IMR-90 (cell line): ENCODE data around the gene GRAMD4. TPM values are rescaled to one million over a fixed set of nuclear protein-coding genes. Genes with fewer than 3 reads are reported as not detected.

ENCODE experiments used
- ATAC-seq: fragments of 200-7000 bp; cut with Tn5 transposase; 2 replicates; pipeline ENCODE4 v1.9.1; 2020; ENCODE audit warnings: low read depth, mild to moderate bottlenecking, moderate library complexity
- BruUV-seq: library from RNA; stranded (reverse); fragments of 400-500 nt; replicated peaks from 2 replicates; lab custom pipeline; 2021; lab: Mats Ljungman, UMichigan
- CTCF ChIA-PET: fragments of 300-600 bp; formaldehyde crosslinking; extraction: SDS; loops from one replicate; lab custom pipeline; 2021; ENCODE audit warnings: antibody characterized with exemption; lab: Yijun Ruan, JAX
- POLR2A ChIA-PET: fragments of 300-600 bp; sonication (Branson Sonifier 250); formaldehyde crosslinking; loops from one replicate; lab custom pipeline; 2022; ENCODE audit warnings: antibody characterized with exemption; ENCODE audit not compliant: unreplicated experiment; lab: Charles Lee
- DNase-seq: peaks from one replicate; pipeline ENCODE4 v3.0.0; 2013
- H2AFZ ChIP-seq: replicated peaks from 2 replicates; pipeline ENCODE3; 2013; ENCODE audit warnings: low read length, mild to moderate bottlenecking; ENCODE audit not compliant: poor library complexity
- H2AK5ac ChIP-seq: 2 replicates; pipeline ENCODE4 v1.6.1; 2013; ENCODE audit warnings: low read depth, low read length, inconsistent platforms
- H2AK9ac ChIP-seq: replicated peaks from 2 replicates; pipeline ENCODE3; 2013; ENCODE audit warnings: mild to moderate bottlenecking, low read depth, low read length, moderate library complexity; ENCODE audit not compliant: poor library complexity
- H2BK120ac ChIP-seq: 2 replicates; pipeline ENCODE4 v1.6.1; 2013; ENCODE audit warnings: low read depth, low read length, inconsistent platforms
- H2BK15ac ChIP-seq: 3 replicates; pipeline ENCODE4 v1.6.1; 2013; ENCODE audit warnings: low read depth, low read length, inconsistent platforms
- H2BK20ac ChIP-seq: 2 replicates; pipeline ENCODE4 v1.6.1; 2013; ENCODE audit warnings: low read depth, mild to moderate bottlenecking, inconsistent platforms, low read length, moderate library complexity
- H2BK5ac ChIP-seq: 2 replicates; pipeline ENCODE4 v1.6.1; 2013; ENCODE audit warnings: mild to moderate bottlenecking, low read depth, low read length, inconsistent platforms; ENCODE audit not compliant: poor library complexity, severe bottlenecking
- H3K14ac ChIP-seq: replicated peaks from 2 replicates; pipeline ENCODE4 v1.6.1; 2013; ENCODE audit warnings: low read depth, low read length, inconsistent platforms
- H3K18ac ChIP-seq: 2 replicates; pipeline ENCODE4 v1.6.1; 2013; ENCODE audit warnings: low read depth, low read length, control low read depth
- H3K23ac ChIP-seq: 2 replicates; pipeline ENCODE4 v1.6.1; 2013; ENCODE audit warnings: low read depth, low read length, inconsistent platforms
- H3K27ac ChIP-seq: 2 replicates; pipeline ENCODE4 v1.5.1; 2013; ENCODE audit warnings: mild to moderate bottlenecking, control low read depth, low read length; ENCODE audit not compliant: insufficient read depth
- H3K27me3 ChIP-seq: 2 replicates; pipeline ENCODE4 v1.6.1; 2013; ENCODE audit warnings: low read length; ENCODE audit not compliant: control insufficient read depth, insufficient read depth
- H3K36me3 ChIP-seq: 2 replicates; pipeline ENCODE4 v1.6.1; 2013; ENCODE audit warnings: low read length, mixed read lengths; ENCODE audit not compliant: control insufficient read depth, insufficient read depth
- H3K4ac ChIP-seq: 2 replicates; pipeline ENCODE4 v1.6.1; 2013; ENCODE audit warnings: low read depth, low read length, inconsistent platforms
- H3K4me1 ChIP-seq: 2 replicates; pipeline ENCODE4 v1.6.1; 2013; ENCODE audit warnings: low read length, mixed read lengths; ENCODE audit not compliant: control insufficient read depth, insufficient read depth
- H3K4me2 ChIP-seq: 2 replicates; pipeline ENCODE4 v1.6.1; 2013; ENCODE audit warnings: low read depth, mild to moderate bottlenecking, control low read depth, low read length, moderate library complexity
- H3K4me3 ChIP-seq: 2 replicates; pipeline ENCODE4 v1.5.1; 2013; ENCODE audit warnings: low read depth, mild to moderate bottlenecking, control low read depth, low read length, moderate library complexity; ENCODE audit not compliant: insufficient read depth
- H3K56ac ChIP-seq: 2 replicates; pipeline ENCODE4 v1.6.1; 2013; ENCODE audit warnings: low read length, inconsistent platforms; ENCODE audit not compliant: insufficient read depth; ENCODE audit errors: extremely low read depth
- H3K79me1 ChIP-seq, 2 experiments: 2 replicates each; pipeline ENCODE4 v1.6.1; 2013; ENCODE audit warnings: low read length in 2 of 2, inconsistent platforms in 1 of 2, low read depth in 1 of 2
- H3K9ac ChIP-seq: 2 replicates; pipeline ENCODE4 v1.6.1; 2013; ENCODE audit warnings: low read depth, low read length, control low read depth
- H3K9me1 ChIP-seq: 2 replicates; pipeline ENCODE4 v1.6.1; 2013; ENCODE audit warnings: low read length, inconsistent platforms; ENCODE audit not compliant: insufficient read depth
- H3K9me3 ChIP-seq: 2 replicates; pipeline ENCODE4 v1.6.1; 2013; ENCODE audit warnings: low read length; ENCODE audit not compliant: control insufficient read depth, insufficient read depth
- H4K20me1 ChIP-seq: 2 replicates; pipeline ENCODE4 v1.6.1; 2013; ENCODE audit warnings: low read length, inconsistent platforms; ENCODE audit not compliant: insufficient read depth
- H4K5ac ChIP-seq: 2 replicates; pipeline ENCODE4 v1.6.1; 2013; ENCODE audit warnings: mild to moderate bottlenecking, low read depth, low read length, control low read depth
- H4K8ac ChIP-seq, 2 experiments: 2 replicates each; pipeline ENCODE4 v1.6.1; 2013; ENCODE audit warnings: low read depth in 2 of 2, low read length in 2 of 2, control low read depth in 1 of 2, inconsistent platforms in 1 of 2
- H4K91ac ChIP-seq: 2 replicates; pipeline ENCODE4 v1.6.1; 2013; ENCODE audit warnings: low read depth, low read length, inconsistent platforms; ENCODE audit not compliant: insufficient read depth
- BHLHE40 ChIP-seq: fragments of 150-350 bp; IDR thresholded peaks from 2 replicates; pipeline ENCODE4 v1.6.1; 2016; ENCODE audit warnings: mild to moderate bottlenecking, low read depth, low read length
- CEBPB ChIP-seq: IDR thresholded peaks from 2 replicates; pipeline ENCODE4 v1.6.1; 2012; ENCODE audit warnings: low read depth, low read length, improper control_type of control experiment
- CHD1 ChIP-seq: IDR thresholded peaks from 2 replicates; pipeline ENCODE4 v1.6.1; 2012; ENCODE audit warnings: low read depth, low read length, improper control_type of control experiment
- CTCF ChIP-seq: conservative IDR thresholded peaks from 2 replicates; pipeline ENCODE4 v1.5.1; 2012; ENCODE audit warnings: mild to moderate bottlenecking, low read depth, low read length, improper control_type of control experiment
- ELK1 ChIP-seq: fragments of 150-350 bp; IDR thresholded peaks from 2 replicates; pipeline ENCODE4 v1.6.1; 2016; ENCODE audit warnings: low read depth, mild to moderate bottlenecking, low read length, moderate library complexity, borderline replicate concordance
- FOS ChIP-seq: fragments of 150-350 bp; IDR thresholded peaks from 2 replicates; pipeline ENCODE4 v1.6.1; 2016; ENCODE audit warnings: low read depth, low read length
- MAFK ChIP-seq: IDR thresholded peaks from 2 replicates; pipeline ENCODE4 v1.6.1; 2012; ENCODE audit warnings: low read depth, low read length, improper control_type of control experiment
- MAZ ChIP-seq: IDR thresholded peaks from 2 replicates; pipeline ENCODE4 v1.6.1; 2012; ENCODE audit warnings: low read depth, mild to moderate bottlenecking, low read length, improper control_type of control experiment, moderate library complexity, borderline replicate concordance
- MXI1 ChIP-seq: IDR thresholded peaks from 2 replicates; pipeline ENCODE4 v1.6.1; 2012; ENCODE audit warnings: low read depth, mild to moderate bottlenecking, low read length, moderate library complexity, borderline replicate concordance
- NFE2L2 ChIP-seq: fragments of 150-350 bp; IDR thresholded peaks from 2 replicates; pipeline ENCODE4 v1.6.1; 2016; ENCODE audit warnings: low read depth, mild to moderate bottlenecking, low read length
- POLR2A ChIP-seq: IDR thresholded peaks from 2 replicates; pipeline ENCODE4 v1.6.1; 2012; ENCODE audit warnings: mild to moderate bottlenecking, low read depth, low read length
- RAD21 ChIP-seq: IDR thresholded peaks from 2 replicates; pipeline ENCODE4 v1.6.1; 2012; ENCODE audit warnings: low read length, improper control_type of control experiment
- RCOR1 ChIP-seq: IDR thresholded peaks from 2 replicates; pipeline ENCODE4 v1.6.1; 2012; ENCODE audit warnings: mild to moderate bottlenecking, low read length, improper control_type of control experiment; ENCODE audit not compliant: insufficient replicate concordance
- RFX5 ChIP-seq: IDR thresholded peaks from 2 replicates; pipeline ENCODE4 v1.8.0; 2012; ENCODE audit warnings: low read depth, mild to moderate bottlenecking, low read length, moderate library complexity
- SMC3 ChIP-seq: fragments of 150-350 bp; IDR thresholded peaks from 2 replicates; pipeline ENCODE4 v1.6.1; 2016; ENCODE audit warnings: low read depth, mild to moderate bottlenecking, antibody characterized with exemption, low read length, moderate library complexity
- USF2 ChIP-seq: fragments of 150-350 bp; IDR thresholded peaks from 2 replicates; pipeline ENCODE4 v1.6.1; 2017; ENCODE audit warnings: mild to moderate bottlenecking, antibody characterized with exemption, low read length, low read depth
- WGBS, 2 experiments: methylation state at CpG; one replicate each; pipeline versions ENCODE4 v1.1.5 to v1.1.7; 2013; ENCODE audit warnings: missing lambda C conversion rate in 2 of 2; ENCODE audit not compliant: insufficient read length in 1 of 2; ENCODE audit errors: extremely low coverage in 2 of 2; 5-methylcytosine and 5-hydroxymethylcytosine counted together
- dilution Hi-C: fragments of 300-500 bp; cut with HindIII; formaldehyde crosslinking; loops from one replicate; pipeline ENCODE4 v1.14.3; 2018; ENCODE audit warnings: low sequenced_read_pairs; ENCODE audit not compliant: unreplicated experiment
- in situ Hi-C: fragments of 300-500 bp; cut with MboI; formaldehyde crosslinking; loops from 3 replicates; pipeline ENCODE4 v1.14.3; 2019; ENCODE audit warnings: low sequenced_read_pairs, inconsistent platforms, mixed read lengths
- intact Hi-C: fragments of 100-400 bp; cut with micrococcal nuclease; formaldehyde crosslinking; loops from 2 replicates; pipeline ENCODE4 v1.10.0; 2022
- polyA plus RNA-seq, 3 experiments: library from polyadenylated mRNA; depleted of rRNA; stranded (reverse); fragments of >200 nt; gene quantifications; 2 replicates each; pipeline ENCODE4 v1.2.3, GENCODE V29; 2012; ENCODE audit warnings: low replicate concordance in 1 of 3
- total RNA-seq: library from RNA; depleted of rRNA; stranded (reverse); fragments of >200 nt; gene quantifications from 2 replicates; pipeline ENCODE4 v1.2.3, GENCODE V29; 2012

GRAMD4 gene
- total and polyA plus RNA-seq, 2 of the 4 experiments (the other 2 are of a cell fraction): 2.7 to 5.8 TPM

GRCh38 chr22:46604306-46604690 is 15.9 kb upstream of the GRAMD4 start:
- Histone ChIP-seq H3K79me1 (no peaks in the 10 kb centered on the region), H4K8ac (no peak overlapping the region), H3K9me3 (no peaks in the 10 kb centered on the region), H4K20me1 (no peaks in the 10 kb centered on the region; the same call in 1 of the 2 replicates), H2AK5ac (no peak overlapping the region), H2AK9ac (no peak overlapping the region), H3K4me1 (peaks cover 2% of the 10 kb centered on the region; the same call in 1 of the 2 replicates), H3K23ac (no peak overlapping the region), H3K27ac (no peak overlapping the region), H2BK120ac (no peak overlapping the region), H3K14ac (no peak overlapping the region), H3K18ac (no peak overlapping the region), H3K56ac (no peak overlapping the region), H3K4me2 (peak overlapping the region; percentile 66; the same call in 1 of the 2 replicates), H2BK20ac (no peak overlapping the region), H4K5ac (no peak overlapping the region), H3K9ac (no peak overlapping the region), H4K91ac (no peak overlapping the region), H3K27me3 (no peaks in the 10 kb centered on the region), H3K9me1 (no peaks in the 10 kb centered on the region), H3K36me3 (no peaks in the 10 kb centered on the region), H2BK5ac (no peak overlapping the region), H3K4me3 (no peak overlapping the region), H3K4ac (no peak overlapping the region), H2BK15ac (no peak overlapping the region), H2AFZ (no peak overlapping the region)
- intact Hi-C loops (no loop called here), in situ Hi-C loops (no loop called here), dilution Hi-C loops (no loop called here)
- peak; percentile 57 for ATAC-seq
- CTCF ChIA-PET: no interaction called here
- POLR2A ChIA-PET: no interaction called here
- TF ChIP-seq RAD21 (no peak), MXI1 (no peak), MAZ (no peak), CTCF (no peak), CHD1 (no peak), SMC3 (no peak), BHLHE40 (no peak), ELK1 (no peak), FOS (no peak), MAFK (no peak), USF2 (no peak), POLR2A (no peak), CEBPB (no peak), RCOR1 (no peak), NFE2L2 (no peak), RFX5 (no peak)
- WGBS, 2 experiments: 70% methylated on average over 4 of the region's 8 CpGs; no CpG with 5 or more reads in 1 of the 2 experiments
- BruUV-seq: no TSS peak
- peak; percentile 12 for DNase-seq
